ENCODE measurements around the gene PRDM16. TPM values are rescaled to one million over a fixed set of nuclear protein-coding genes. Genes with fewer than 3 reads are reported as not detected.

Gene PRDM16
- total and polyA plus RNA-seq, 2 of the 8 experiments (the other 6 are each of a cell fraction or from before 2014, with no cell fraction given): 0.39 to 0.43 TPM

- Histone ChIP-seq H3K4me2 (ENCODE audit: insufficient read depth in 1 of 2, low read depth in 2 of 2, low read length in 2 of 2) (no peak overlapping the region), H3K79me1 (ENCODE audit: low read depth, low read length) (no peaks in the 10 kb centered on the region), H2AFZ (ENCODE audit: low read length) (no peak overlapping the region), H3K79me2 (ENCODE audit: control insufficient read depth in 1 of 2, insufficient read depth in 2 of 2, low read length in 2 of 2) (no peaks in the 10 kb centered on the region), H3K56ac (replicated peaks; ENCODE audit: insufficient read length, low read depth, low read length) (no peak overlapping the region), H4K8ac (ENCODE audit: extremely low read depth, insufficient read depth, low read length) (no peak overlapping the region; the same call in 1 of the 2 replicates), H3K18ac (ENCODE audit: extremely low read depth, low read length) (no peak overlapping the region), H2BK15ac (ENCODE audit: low read length) (no peak overlapping the region), H3K27ac (ENCODE audit: low read depth, low read length) (no peak overlapping the region), H3K4ac (replicated peaks; ENCODE audit: insufficient read length, low read depth, low read length) (no peak overlapping the region), H4K20me1 (replicated peaks in 1 of 2; ENCODE audit: control insufficient read depth in 1 of 2, insufficient read depth in 2 of 2, low read length in 2 of 2) (no peaks in the 10 kb centered on the region), H4K91ac (replicated peaks; ENCODE audit: insufficient read length, low read length) (no peak overlapping the region), H2BK12ac (ENCODE audit: low read depth, low read length) (no peak overlapping the region), H3K36me3 (ENCODE audit: control insufficient read depth in 2 of 4, insufficient read depth in 4 of 4, low read length in 3 of 4) (no peaks in the 10 kb centered on the region), H2BK20ac (ENCODE audit: low read length) (no peak overlapping the region), H2BK120ac (replicated peaks; ENCODE audit: low read depth, low read length) (no peak overlapping the region), H3K23ac (ENCODE audit: insufficient read length) (no peak overlapping the region), H3K4me3 (ENCODE audit: extremely low read depth in 1 of 4, insufficient read depth in 2 of 4, low read depth in 3 of 4, low read length in 4 of 4) (no peak overlapping the region), H4K5ac (ENCODE audit: insufficient read length, low read depth, low read length) (no peak overlapping the region), H3K23me2 (ENCODE audit: low read depth, low read length) (no peaks in the 10 kb centered on the region), H3K4me1 (replicated peaks in 1 of 4; ENCODE audit: control insufficient read depth in 3 of 4, insufficient read depth in 4 of 4, low read length in 3 of 4) (no peaks in the 10 kb centered on the region; a peak in 1 of 7 replicates), H2BK5ac (ENCODE audit: low read depth, low read length) (no peak overlapping the region), H2AK5ac (ENCODE audit: low read depth, low read length) (no peak overlapping the region), H3K14ac (ENCODE audit: insufficient read length) (no peak overlapping the region), H3K27me3 (replicated peaks in 1 of 4; ENCODE audit: control insufficient read depth in 3 of 4, extremely low read depth in 1 of 4, insufficient read depth in 3 of 4, low read length in 3 of 4) (no peaks in the 10 kb centered on the region), H3K9ac (replicated peaks in 1 of 4; ENCODE audit: extremely low read depth in 1 of 4, low read depth in 3 of 4, low read length in 3 of 4) (no peak overlapping the region), H3K9me3 (ENCODE audit: insufficient read depth in 2 of 2, low read depth in 1 of 2, low read length in 1 of 2) (no peaks in the 10 kb centered on the region; a peak in 1 of 4 replicates)
- POLR2A ChIA-PET (ENCODE audit: partially characterized antibody): no interaction called here
- DNase-seq (ENCODE audit: low read depth in 1 of 2, low spot score in 2 of 2) (no peak), FAIRE-seq (no peak)
- CTCF ChIA-PET (ENCODE audit: partially characterized antibody): interaction anchor here (1.2 kb wide), 1 partner anchor 10 kb away, joined by 3 read pairs; no protein-coding TSS in a partner anchor
- 93% methylated on average over 21 of the region's 23 CpGs; no CpG with 5 or more reads in 1 of the 2 experiments for WGBS, 2 experiments (ENCODE audit: extremely low coverage in 1 of 2, insufficient coverage in 1 of 2, insufficient read length in 1 of 2, insufficient replicate concordance in 2 of 2, low coverage in 1 of 2, low lambda C conversion rate in 2 of 2, missing lambda C conversion rate in 1 of 2)
- TF ChIP-seq CTBP2 (IDR thresholded peaks at IDR 0.05; ENCODE audit: borderline replicate concordance, insufficient read depth, insufficient read length, low read length) (no peak), EZH2 (IDR thresholded peaks at IDR 0.05; ENCODE audit: low read depth, low read length, severe bottlenecking) (no peak), RNF2 (IDR thresholded peaks at IDR 0.05; ENCODE audit: borderline replicate concordance, low read depth, low read length, missing control alignments, poor library complexity, severe bottlenecking) (no peak), ASH2L (IDR thresholded peaks at IDR 0.05; ENCODE audit: low read length) (no peak), NANOG (IDR thresholded peaks at IDR 0.05; ENCODE audit: insufficient read depth, low read depth, low read length, poor library complexity, severe bottlenecking) (no peak), HDAC2 (IDR thresholded peaks at IDR 0.05; ENCODE audit: borderline replicate concordance in 1 of 2, low read depth in 2 of 2, low read length in 2 of 2) (no peak), E2F6 (IDR thresholded peaks at IDR 0.05) (no peak), GABPA (IDR thresholded peaks at IDR 0.05; ENCODE audit: borderline replicate concordance, insufficient read depth, low read length) (no peak), MAFK (IDR thresholded peaks at IDR 0.05; ENCODE audit: low read depth, low read length) (no peak), TAF1 (IDR thresholded peaks at IDR 0.05; ENCODE audit: low read depth, low read length) (no peak)
- TF ChIP-seq, protein P1, sequence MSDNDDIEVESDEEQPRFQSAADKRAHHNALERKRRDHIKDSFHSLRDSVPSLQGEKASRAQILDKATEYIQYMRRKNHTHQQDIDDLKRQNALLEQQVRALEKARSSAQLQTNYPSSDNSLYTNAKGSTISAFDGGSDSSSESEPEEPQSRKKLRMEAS (IDR thresholded peaks at IDR 0.05): no peak
Observed at GRCh38 chr1:3293563-3294080, 224.6 kb downstream of the PRDM16 start.

Measured in H1 (cell line).